Stomach (tissue), 4 donors: ENCODE data around the gene SLC26A1.

ENCODE experiments used
- CTCF ChIP-seq, 7 experiments: fragments of 450-650 bp in 4 of 7; fragments of 200-600 bp in 3 of 7; sonication (generic) in 3 of 7; IDR thresholded peaks; one replicate each; pipeline ENCODE4 v1.5.1; 2016 to 2019; ENCODE audit warnings: antibody characterized with exemption in 7 of 7, control low read depth in 2 of 7, mild to moderate bottlenecking in 1 of 7
- POLR2A ChIP-seq, 4 donors: fragments of 450-650 bp; IDR thresholded peaks; one replicate each; pipeline ENCODE4 v1.6.1; 2016; ENCODE audit warnings: antibody characterized with exemption in 4 of 4, control low read depth in 2 of 4, mild to moderate bottlenecking in 1 of 4, moderate library complexity in 1 of 4

GRCh38 chr4:959338-960139, 33.7 kb downstream of the SLC26A1 start:
- TF ChIP-seq POLR2A (IDR thresholded peaks at IDR 0.05) (no peak), CTCF (IDR thresholded peaks at IDR 0.05) (no peak)
